ENCODE results near the gene TFEB. TPM values are rescaled to one million over a fixed set of nuclear protein-coding genes. Genes with fewer than 3 reads are reported as not detected.
A peak's percentile ranks its signal among the peaks of the same experiment; 100 is the strongest.

The TFEB gene
- total and polyA plus RNA-seq, 10 donors: 55.9 to 150 (median 76.9) TPM

DNA sequence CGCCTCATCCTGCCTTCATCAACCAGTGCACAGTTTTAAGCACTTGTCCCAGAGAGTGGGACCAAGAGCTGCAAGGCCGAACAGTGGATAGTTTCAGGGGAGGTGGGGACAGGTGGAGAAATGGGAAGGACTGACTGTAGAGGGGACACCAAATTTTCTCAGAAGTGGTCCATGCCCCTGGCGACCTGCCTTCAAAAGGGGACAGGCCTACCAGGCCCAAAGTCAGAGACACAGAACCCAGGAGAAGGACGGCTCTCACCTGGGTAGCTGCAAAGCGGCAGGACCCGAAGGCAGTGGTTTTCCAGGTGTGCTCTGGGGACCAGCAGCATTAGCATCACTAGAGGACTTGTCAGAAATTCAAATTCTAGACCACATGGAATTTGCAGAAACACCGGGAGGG lies 5.8 kb downstream of the TFEB start:
- Histone ChIP-seq H3K36me3 (peaks cover 0 to 21% (median 0%) of the 10 kb centered on the region in 6 donors), H3K4me1 (peaks cover 58 to 95% (median 93%) of the 10 kb centered on the region in 6 donors), H3K9me3 (no peaks in the 10 kb centered on the region), H3K4me3 (peak overlapping the region in 3 of 8 donors; percentile 91 to 98 (median 98)), H3K27me3 (replicated peaks in 1 of 7) (no peaks in the 10 kb centered on the region), H3K27ac (peak overlapping the region in 6 of 8 donors; percentile 51 to 100 (median 99))
- intact Hi-C loops (cut with DNase I; ENCODE audit: low total_unique reads): loop anchor here (10.0 kb wide), 1 partner anchor 45 kb away; no protein-coding TSS in a partner anchor
- TF ChIP-seq, protein P1, sequence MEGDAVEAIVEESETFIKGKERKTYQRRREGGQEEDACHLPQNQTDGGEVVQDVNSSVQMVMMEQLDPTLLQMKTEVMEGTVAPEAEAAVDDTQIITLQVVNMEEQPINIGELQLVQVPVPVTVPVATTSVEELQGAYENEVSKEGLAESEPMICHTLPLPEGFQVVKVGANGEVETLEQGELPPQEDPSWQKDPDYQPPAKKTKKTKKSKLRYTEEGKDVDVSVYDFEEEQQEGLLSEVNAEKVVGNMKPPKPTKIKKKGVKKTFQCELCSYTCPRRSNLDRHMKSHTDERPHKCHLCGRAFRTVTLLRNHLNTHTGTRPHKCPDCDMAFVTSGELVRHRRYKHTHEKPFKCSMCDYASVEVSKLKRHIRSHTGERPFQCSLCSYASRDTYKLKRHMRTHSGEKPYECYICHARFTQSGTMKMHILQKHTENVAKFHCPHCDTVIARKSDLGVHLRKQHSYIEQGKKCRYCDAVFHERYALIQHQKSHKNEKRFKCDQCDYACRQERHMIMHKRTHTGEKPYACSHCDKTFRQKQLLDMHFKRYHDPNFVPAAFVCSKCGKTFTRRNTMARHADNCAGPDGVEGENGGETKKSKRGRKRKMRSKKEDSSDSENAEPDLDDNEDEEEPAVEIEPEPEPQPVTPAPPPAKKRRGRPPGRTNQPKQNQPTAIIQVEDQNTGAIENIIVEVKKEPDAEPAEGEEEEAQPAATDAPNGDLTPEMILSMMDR (IDR thresholded peaks at IDR 0.05 in 8 of 11, conservative IDR thresholded peaks at IDR 0.05 in 3 of 11): no peak
- TF ChIP-seq POLR2AphosphoS5 (IDR thresholded peaks at IDR 0.05) (no peak), POLR2A (IDR thresholded peaks at IDR 0.05) (no peak)
- 76 to 95% (median 88%) methylated on average over 7 of the region's 7 CpGs for WGBS, 5 donors
- peak; percentile 63 for DNase-seq

DNA sequence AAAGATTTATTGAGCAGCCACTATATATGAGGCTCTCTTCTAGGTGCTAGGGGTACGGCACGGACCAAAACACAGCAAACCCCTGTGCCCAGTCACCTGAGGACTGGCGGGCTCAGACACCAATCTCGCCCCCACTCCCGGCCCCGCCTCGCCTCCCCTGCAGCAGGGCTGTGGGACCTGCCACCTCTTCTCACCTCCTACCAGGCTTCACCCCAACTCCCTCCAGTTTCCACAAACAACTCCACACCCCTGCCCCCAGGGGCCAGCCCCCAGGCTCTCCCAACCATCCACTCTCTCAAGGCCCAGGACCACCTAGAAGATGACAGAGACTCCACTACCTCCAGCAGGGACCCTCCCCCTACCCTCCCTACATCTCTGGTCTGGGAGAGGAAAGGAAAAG lies 6.5 kb downstream of the TFEB start:
- H3K4me3 ChIP-seq: peak overlapping the region in 2 of 8 donors; percentile 98
- intact Hi-C loops (cut with DNase I; ENCODE audit: low total_unique reads): no loop called here
- peaks cover 0 to 21% (median 0%) of the 10 kb centered on the region in 6 donors for H3K36me3 ChIP-seq
- TF ChIP-seq, protein P1 (IDR thresholded peaks at IDR 0.05 in 8 of 11, conservative IDR thresholded peaks at IDR 0.05 in 3 of 11): no peak
- no peak for TF ChIP-seq POLR2A (IDR thresholded peaks at IDR 0.05)
- no peak for TF ChIP-seq POLR2AphosphoS5 (IDR thresholded peaks at IDR 0.05)
- 83 to 91% (median 87%) methylated on average over 7 of the region's 7 CpGs for WGBS, 5 donors
- no peaks in the 10 kb centered on the region for H3K27me3 ChIP-seq (replicated peaks in 1 of 7)
- H3K9me3 ChIP-seq: no peaks in the 10 kb centered on the region
- peak overlapping the region in 7 of 8 donors; percentile 46 to 100 (median 99) for H3K27ac ChIP-seq
- DNase-seq: peak; percentile 82
- H3K4me1 ChIP-seq: peaks cover 62 to 100% (median 100%) of the 10 kb centered on the region in 6 donors

DNA sequence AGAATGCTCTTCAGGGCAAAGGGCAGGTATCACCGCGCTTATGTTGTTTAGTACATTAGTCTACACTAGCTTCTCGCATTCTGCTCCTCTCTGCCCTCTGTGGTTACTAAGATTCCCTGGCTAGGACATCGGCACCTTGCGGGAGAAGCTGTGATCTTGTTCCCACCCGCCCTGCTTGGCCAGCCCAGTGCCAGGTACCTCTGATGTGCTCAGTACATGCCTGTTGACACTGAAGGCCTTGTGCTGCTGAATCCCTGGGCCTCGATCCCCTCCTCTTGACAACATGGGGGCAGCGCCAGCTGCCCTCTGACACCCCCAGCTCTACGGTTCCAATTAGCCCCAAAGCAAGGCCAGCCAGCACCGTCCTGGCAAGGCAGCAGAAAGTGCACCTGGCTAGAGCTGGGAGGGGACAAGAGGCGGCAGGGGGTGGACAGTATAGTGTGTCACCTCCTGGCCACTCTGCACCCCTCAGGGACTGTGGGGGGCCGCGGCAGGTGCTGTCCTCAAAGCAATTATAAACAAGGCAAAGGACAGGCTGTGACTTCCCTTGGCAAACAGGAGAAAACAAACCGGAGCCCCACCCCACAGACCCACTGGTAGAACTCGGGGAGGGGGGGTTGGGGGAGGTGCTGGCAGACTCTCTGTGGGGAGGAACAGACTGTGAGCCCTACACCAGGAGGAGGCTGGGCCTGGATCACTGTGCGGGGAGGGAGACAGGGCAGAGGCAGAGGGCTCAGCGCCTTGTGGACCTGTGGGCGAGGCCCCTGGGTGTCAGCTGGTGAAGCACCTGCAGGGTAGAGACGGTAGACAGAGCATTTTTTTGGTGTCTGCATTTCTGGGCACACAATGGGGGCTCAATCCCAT lies 7.1 kb downstream of the TFEB start:
- WGBS, 5 donors: 67 to 83% (median 78%) methylated on average over 15 to 19 of the region's 19 CpGs
- Histone ChIP-seq H3K9me3 (no peaks in the 10 kb centered on the region), H3K27ac (peak overlapping the region; percentile 13 to 100 (median 98)), H3K4me1 (peaks cover 57 to 100% (median 100%) of the 10 kb centered on the region in 6 donors), H3K36me3 (peaks cover 0 to 21% (median 0%) of the 10 kb centered on the region in 6 donors), H3K4me3 (peak overlapping the region in 2 of 8 donors; percentile 98), H3K27me3 (replicated peaks in 1 of 7) (no peaks in the 10 kb centered on the region)
- peak; percentile 89 for DNase-seq
- intact Hi-C loops (cut with DNase I; ENCODE audit: low total_unique reads): no loop called here
- TF ChIP-seq POLR2A (IDR thresholded peaks at IDR 0.05): peak in 1 of 3 donors; percentile 38
- peak; percentile 84 to 85 (median 85) for TF ChIP-seq POLR2AphosphoS5 (IDR thresholded peaks at IDR 0.05)
- TF ChIP-seq, protein P1 (IDR thresholded peaks at IDR 0.05 in 8 of 11, conservative IDR thresholded peaks at IDR 0.05 in 3 of 11): no peak

DNA sequence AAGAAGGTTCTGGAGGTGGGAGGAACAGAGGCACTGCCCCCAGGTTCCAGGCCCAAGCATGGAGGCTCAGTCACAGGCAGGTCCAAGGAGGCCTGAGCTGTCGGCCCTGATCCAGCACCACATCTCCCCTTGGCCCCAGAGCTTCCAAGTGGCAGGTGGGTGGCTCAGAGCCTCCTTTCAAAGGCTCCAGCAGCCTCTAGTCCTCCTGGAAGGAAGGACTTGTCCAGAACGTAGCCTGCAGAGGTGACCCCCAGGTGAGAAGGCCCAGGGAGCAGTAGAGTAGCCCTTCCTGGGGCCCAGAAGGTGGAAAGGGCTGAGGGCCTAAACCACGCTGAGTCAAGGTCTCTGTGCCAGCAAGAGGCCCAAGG lies 7.7 kb downstream of the TFEB start:
- Histone ChIP-seq H3K4me3 (peak overlapping the region in 3 of 8 donors; percentile 5 to 98 (median 8)), H3K27ac (peak overlapping the region; percentile 13 to 100 (median 98)), H3K27me3 (replicated peaks in 1 of 7) (no peaks in the 10 kb centered on the region), H3K36me3 (peaks cover 0 to 21% (median 0%) of the 10 kb centered on the region in 6 donors), H3K9me3 (no peaks in the 10 kb centered on the region), H3K4me1 (peaks cover 50 to 100% (median 100%) of the 10 kb centered on the region in 6 donors)
- WGBS, 5 donors: 84 to 98% (median 86%) methylated on average over 3 of the region's 3 CpGs; no CpG with 5 or more reads in 1 of the 5 donors
- TF ChIP-seq POLR2AphosphoS5 (IDR thresholded peaks at IDR 0.05) (no peak), POLR2A (IDR thresholded peaks at IDR 0.05) (no peak)
- TF ChIP-seq, protein P1 (IDR thresholded peaks at IDR 0.05 in 8 of 11, conservative IDR thresholded peaks at IDR 0.05 in 3 of 11): no peak
- intact Hi-C loops (cut with DNase I; ENCODE audit: low total_unique reads): no loop called here
- peak; percentile 71 for DNase-seq

All from spleen (tissue), 11 donors.